Mesenchymal stem cell (in vitro differentiated cells and primary cell): ENCODE data around the gene ACP7.
"Not testable (repeated sequence)": the region's sequence is repeated elsewhere in the genome, so short reads cannot be mapped to it uniquely, and the experiment has no call there.

Experiments
- DNase-seq: peaks from one replicate; pipeline ENCODE4 v3.0.0-alpha.2; 2013
- H2AFZ ChIP-seq: one replicate; pipeline ENCODE4 v1.6.1; 2013; ENCODE audit warnings: low read depth, mild to moderate bottlenecking, control low read depth, inconsistent platforms, low read length, moderate library complexity
- H2AK5ac ChIP-seq: 2 replicates; pipeline ENCODE4 v1.6.1; 2013; ENCODE audit warnings: low read length, moderate library complexity, mild to moderate bottlenecking, inconsistent platforms; ENCODE audit not compliant: severe bottlenecking
- H2BK120ac ChIP-seq: one replicate; pipeline ENCODE4 v1.6.1; 2013; ENCODE audit warnings: low read depth, mild to moderate bottlenecking, inconsistent platforms, low read length, moderate library complexity
- H2BK12ac ChIP-seq, 2 experiments: one replicate each; pipeline ENCODE4 v1.6.1; 2013; ENCODE audit warnings: inconsistent platforms in 2 of 2, low read length in 2 of 2, mild to moderate bottlenecking in 2 of 2, moderate library complexity in 2 of 2, control low read depth in 1 of 2
- H2BK15ac ChIP-seq: one replicate; pipeline ENCODE4 v1.6.1; 2013; ENCODE audit warnings: mild to moderate bottlenecking, low read depth, inconsistent platforms; ENCODE audit not compliant: poor library complexity, severe bottlenecking
- H2BK5ac ChIP-seq: 2 replicates; pipeline ENCODE4 v1.6.1; 2013; ENCODE audit warnings: low read depth, mild to moderate bottlenecking, low read length, control low read depth, inconsistent platforms; ENCODE audit not compliant: poor library complexity, severe bottlenecking
- H3K14ac ChIP-seq, 2 experiments: one replicate each; pipeline ENCODE4 v1.6.1; 2013; ENCODE audit warnings: inconsistent platforms in 2 of 2, low read length in 2 of 2, control low read depth in 1 of 2, mild to moderate bottlenecking in 1 of 2, moderate library complexity in 1 of 2
- H3K18ac ChIP-seq, 2 experiments: one replicate each; pipeline ENCODE4 v1.6.1; 2013; ENCODE audit warnings: inconsistent platforms in 2 of 2, low read length in 2 of 2, control low read depth in 1 of 2, low read depth in 1 of 2, mild to moderate bottlenecking in 1 of 2
- H3K23ac ChIP-seq, 2 experiments: one replicate each; pipeline ENCODE4 v1.6.1; 2013; ENCODE audit warnings: inconsistent platforms in 2 of 2, low read length in 2 of 2, mild to moderate bottlenecking in 2 of 2, moderate library complexity in 2 of 2, control low read depth in 1 of 2
- H3K27ac ChIP-seq: 2 replicates; pipeline ENCODE4 v1.5.1; 2013; ENCODE audit warnings: mild to moderate bottlenecking, moderate library complexity, low read length, control low read depth, inconsistent platforms; ENCODE audit not compliant: poor library complexity, severe bottlenecking
- H3K27me3 ChIP-seq, 2 experiments: 2 replicates each; pipeline versions ENCODE4 v1.6.1 to v1.7.0; 2013; ENCODE audit warnings: low read length in 2 of 2, mild to moderate bottlenecking in 2 of 2, moderate library complexity in 2 of 2, control low read depth in 1 of 2, inconsistent platforms in 1 of 2; ENCODE audit not compliant: control insufficient read depth in 1 of 2, insufficient read depth in 1 of 2
- H3K36me3 ChIP-seq, 2 experiments: 2 replicates each; pipeline versions ENCODE4 v1.6.1 to v1.7.0; 2013; ENCODE audit warnings: low read length in 2 of 2, control low read depth in 1 of 2, inconsistent platforms in 1 of 2, low read depth in 1 of 2, mild to moderate bottlenecking in 1 of 2; ENCODE audit not compliant: insufficient read depth in 2 of 2, control insufficient read depth in 1 of 2
- H3K4ac ChIP-seq, 2 experiments: one replicate each; pipeline ENCODE4 v1.6.1; 2013; ENCODE audit warnings: inconsistent platforms in 2 of 2, low read length in 2 of 2, mild to moderate bottlenecking in 2 of 2, moderate library complexity in 2 of 2, control low read depth in 1 of 2, low read depth in 1 of 2
- H3K4me1 ChIP-seq: 2 replicates; pipeline ENCODE4 v1.6.1; 2013; ENCODE audit warnings: low read depth, low read length, control low read depth; ENCODE audit not compliant: control insufficient read depth, insufficient read depth
- H3K4me2 ChIP-seq: 2 replicates; pipeline ENCODE4 v1.6.1; 2013; ENCODE audit warnings: low read length, mild to moderate bottlenecking, inconsistent platforms; ENCODE audit not compliant: poor library complexity, severe bottlenecking
- H3K4me3 ChIP-seq, 2 experiments: 2 replicates each; pipeline versions ENCODE4 v1.5.1 to v1.7.0; 2013; ENCODE audit warnings: low read length in 2 of 2, mild to moderate bottlenecking in 2 of 2, control low read depth in 1 of 2, low read depth in 1 of 2; ENCODE audit not compliant: insufficient read depth in 1 of 2
- H3K79me1 ChIP-seq: replicated peaks from 2 replicates; pipeline ENCODE4 v1.6.1; 2013; ENCODE audit warnings: mild to moderate bottlenecking, control low read depth, low read length, inconsistent platforms; ENCODE audit not compliant: poor library complexity, severe bottlenecking
- H3K9ac ChIP-seq: 2 replicates; pipeline ENCODE4 v1.7.0; 2013; ENCODE audit warnings: mild to moderate bottlenecking, low read length, moderate library complexity
- H3K9me3 ChIP-seq: 2 replicates; pipeline ENCODE4 v1.7.0; 2013; ENCODE audit warnings: mild to moderate bottlenecking, low read length; ENCODE audit not compliant: control insufficient read depth
- H4K8ac ChIP-seq: one replicate; pipeline ENCODE4 v1.6.1; 2013; ENCODE audit warnings: inconsistent platforms, mild to moderate bottlenecking, low read length, moderate library complexity
- H4K91ac ChIP-seq: one replicate; pipeline ENCODE4 v1.6.1; 2013; ENCODE audit warnings: mild to moderate bottlenecking, low read length, inconsistent platforms
- WGBS: methylation state at CpG from one replicate; pipeline ENCODE4 v1.1.7; 2013; ENCODE audit warnings: mixed read lengths; 5-methylcytosine and 5-hydroxymethylcytosine counted together

The ACP7 gene

GRCh38 chr19:39067104-39067503, 17.1 kb upstream of the ACP7 start:
- no peak overlapping the region for H2BK15ac ChIP-seq
- no peaks in the 10 kb centered on the region for H3K27me3 ChIP-seq
- no peak overlapping the region for H3K4me3 ChIP-seq
- H3K14ac ChIP-seq, result no peak overlapping the region
- peaks cover 8% of the 10 kb centered on the region for H3K4me1 ChIP-seq
- H2BK12ac ChIP-seq, result no peak overlapping the region
- H2AFZ ChIP-seq, result no peak overlapping the region
- H2BK5ac ChIP-seq, result no peak overlapping the region
- no peak overlapping the region for H2AK5ac ChIP-seq
- no peak overlapping the region for H3K18ac ChIP-seq
- H4K8ac ChIP-seq, result no peak overlapping the region
- H3K79me1 ChIP-seq, result no peaks in the 10 kb centered on the region
- no peak for DNase-seq
- no peaks in the 10 kb centered on the region for H3K36me3 ChIP-seq
- H3K4ac ChIP-seq, result no peak overlapping the region
- 88% methylated on average over 4 of the region's 4 CpGs for WGBS
- no peak overlapping the region for H4K91ac ChIP-seq
- H3K27ac ChIP-seq, result no peak overlapping the region
- H2BK120ac ChIP-seq, result no peak overlapping the region
- no peak overlapping the region for H3K4me2 ChIP-seq
- H3K23ac ChIP-seq, result no peak overlapping the region
- H3K9me3 ChIP-seq, result no peaks in the 10 kb centered on the region
- H3K9ac ChIP-seq, result no peak overlapping the region

GRCh38 chr19:39068259-39068658, 15.9 kb upstream of the ACP7 start:
- H2BK5ac ChIP-seq, H3K4me3 ChIP-seq, H2BK120ac ChIP-seq, H4K8ac ChIP-seq, H3K27ac ChIP-seq, H4K91ac ChIP-seq, DNase-seq, H3K18ac ChIP-seq, H3K79me1 ChIP-seq, H2AK5ac ChIP-seq, H3K4me1 ChIP-seq, H3K9me3 ChIP-seq, H2BK12ac ChIP-seq, H3K9ac ChIP-seq, H3K14ac ChIP-seq, H3K4ac ChIP-seq, H3K4me2 ChIP-seq, H3K27me3 ChIP-seq, H3K23ac ChIP-seq, H3K36me3 ChIP-seq, H2BK15ac ChIP-seq, H2AFZ ChIP-seq: not testable (repeated sequence)
- 81% methylated on average over 6 of the region's 6 CpGs for WGBS

- Histone ChIP-seq H3K4me2 (no peak overlapping the region), H3K36me3 (peaks cover 0 to 4% of the 10 kb centered on the region in 2 experiments), H2BK12ac (no peak overlapping the region), H3K9ac (no peak overlapping the region), H2AK5ac (no peak overlapping the region), H3K9me3 (no peaks in the 10 kb centered on the region), H3K14ac (no peak overlapping the region), H3K18ac (no peak overlapping the region), H2AFZ (no peak overlapping the region), H2BK120ac (no peak overlapping the region), H3K4me1 (peaks cover 10% of the 10 kb centered on the region), H4K8ac (no peak overlapping the region), H3K4me3 (no peak overlapping the region), H4K91ac (no peak overlapping the region), H2BK5ac (no peak overlapping the region), H3K4ac (no peak overlapping the region), H3K27me3 (no peaks in the 10 kb centered on the region), H3K27ac (no peak overlapping the region), H2BK15ac (no peak overlapping the region), H3K79me1 (no peaks in the 10 kb centered on the region), H3K23ac (no peak overlapping the region)
- 78% methylated on average over 5 of the region's 5 CpGs for WGBS
- DNase-seq, result peak; percentile 16
Observed at GRCh38 chr19:39070888-39071287, 13.3 kb upstream of the ACP7 start.

- H3K4me1 ChIP-seq, result peaks cover 10% of the 10 kb centered on the region
- WGBS, result 93% methylated on average over 2 of the region's 3 CpGs
Observed at GRCh38 chr19:39074205-39074692, 9.9 kb upstream of the ACP7 start.

More at GRCh38 chr19:39074205-39074692, 9.9 kb upstream of the ACP7 start:
- Histone ChIP-seq H2AFZ (no peak overlapping the region), H3K36me3 (peaks cover 0 to 10% of the 10 kb centered on the region in 2 experiments), H3K23ac (no peak overlapping the region), H4K91ac (no peak overlapping the region), H2AK5ac (no peak overlapping the region), H3K14ac (no peak overlapping the region), H3K4me2 (no peak overlapping the region), H3K27me3 (no peaks in the 10 kb centered on the region), H3K79me1 (no peaks in the 10 kb centered on the region), H3K27ac (no peak overlapping the region), H2BK12ac (peak overlapping the region in 1 of 2 experiments; percentile 33), H3K9me3 (no peaks in the 10 kb centered on the region), H4K8ac (no peak overlapping the region), H2BK15ac (no peak overlapping the region), H2BK5ac (no peak overlapping the region), H3K9ac (peak overlapping the region; percentile 61), H2BK120ac (no peak overlapping the region), H3K18ac (no peak overlapping the region), H3K4ac (no peak overlapping the region), H3K4me3 (no peak overlapping the region)
- DNase-seq, result no peak
